GM23338 (cell line): ENCODE data around the gene HSH2D.

Experiments
- CTCF ChIP-seq, 2 experiments: fragments of 200-600 bp in 1 of 2; sonication (generic) in 1 of 2; conservative IDR thresholded peaks; 2 replicates each; pipeline versions ENCODE4 v1.5.1 to v1.6.1; 2016 to 2017; ENCODE audit warnings: antibody characterized with exemption in 2 of 2, low read depth in 2 of 2, mild to moderate bottlenecking in 2 of 2, moderate library complexity in 1 of 2
- EZH2 ChIP-seq: fragments of 200-600 bp; sonication (generic); IDR thresholded peaks from one replicate; pipeline ENCODE4 v1.8.0; 2017; ENCODE audit warnings: antibody characterized with exemption, mild to moderate bottlenecking, low read depth; ENCODE audit not compliant: unreplicated experiment
- EZH2phosphoT487 ChIP-seq: fragments of 200-600 bp; sonication (generic); IDR thresholded peaks from one replicate; pipeline ENCODE4 v1.8.1; 2018; ENCODE audit warnings: antibody characterized with exemption; ENCODE audit not compliant: unreplicated experiment
- JUNB ChIP-seq: IDR thresholded peaks from one replicate; pipeline ENCODE4 v1.6.1; 2016; ENCODE audit warnings: antibody characterized with exemption; ENCODE audit not compliant: unreplicated experiment
- NANOG ChIP-seq: IDR thresholded peaks from 2 replicates; pipeline ENCODE4 v1.6.1; 2016; ENCODE audit warnings: antibody characterized with exemption, borderline replicate concordance
- POLR2AphosphoS5 ChIP-seq: IDR thresholded peaks from 2 replicates; pipeline ENCODE4 v1.6.1; 2016; ENCODE audit warnings: antibody characterized with exemption, low read depth
- REST ChIP-seq: IDR thresholded peaks from one replicate; pipeline ENCODE4 v1.6.1; 2018; ENCODE audit warnings: antibody characterized with exemption; ENCODE audit not compliant: unreplicated experiment
- ZNF114 ChIP-seq: fragments of 250-450 bp; sonication (Bioruptor Pico); IDR thresholded peaks from 2 replicates; pipeline ENCODE4 v1.5.0; 2020; ENCODE audit warnings: mild to moderate bottlenecking, moderate library complexity

GRCh38 chr19:16207063-16207462, 63.6 kb downstream of the HSH2D start:
- TF ChIP-seq EZH2phosphoT487 (no peak), POLR2AphosphoS5 (no peak), EZH2 (no peak), CTCF (conservative IDR thresholded peaks at IDR 0.05; ENCODE audit: low read depth in 2 of 2) (no peak), REST (no peak), JUNB (no peak), ZNF114 (CRISPR knock-in tag) (no peak), NANOG (no peak)
